Activated CD4-positive, alpha-beta T cell treated with anti-CD3 and anti-CD28 coated beads, Interleukin-2, amount 50 U/mL, for 24 hours (primary cell): ENCODE results near the gene POU2F3.

Source experiments
- DNase-seq, 2 donors: peaks; one replicate each; pipeline ENCODE4 v3.0.0-alpha.2; 2020; ENCODE audit warnings: low read depth in 1 of 2, low spot score in 1 of 2

Gene POU2F3

DNA sequence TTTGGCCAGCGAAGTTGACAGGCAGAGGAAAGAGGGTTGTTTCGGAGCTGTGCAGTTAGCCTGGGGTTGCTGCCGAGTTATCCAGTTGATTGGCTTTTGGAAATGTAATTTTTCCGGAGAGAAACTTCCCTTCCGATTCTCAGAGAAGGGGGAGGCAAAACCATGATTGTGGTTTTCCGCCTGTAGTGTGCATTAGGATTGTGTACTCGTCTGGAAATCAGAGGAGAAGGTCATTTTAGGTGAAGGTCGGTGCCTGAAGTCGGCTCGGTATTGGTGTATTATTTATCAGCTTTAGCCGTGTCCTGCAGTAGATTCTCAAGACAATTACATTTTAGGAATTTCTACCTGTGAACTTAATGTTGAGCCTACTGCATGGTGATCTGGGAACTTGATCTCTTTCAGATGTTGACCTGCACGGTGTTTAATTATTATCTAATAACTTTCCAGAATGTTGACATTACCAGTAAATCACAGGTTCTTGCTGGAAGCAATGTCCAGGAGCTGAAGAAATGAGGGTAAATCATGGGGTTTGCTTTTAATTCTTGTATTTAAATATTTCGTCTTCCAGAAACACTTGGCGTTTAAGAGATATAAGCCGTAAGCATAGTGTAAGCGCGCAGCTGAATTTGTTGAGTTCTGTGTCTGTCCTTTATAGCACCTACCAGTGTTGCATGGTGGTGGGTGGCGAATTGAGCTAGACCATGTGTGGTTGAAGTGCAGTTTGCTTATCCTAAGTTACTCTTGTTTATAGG, 97.6 kb downstream of the POU2F3 start:
- no peak for DNase-seq

DNA sequence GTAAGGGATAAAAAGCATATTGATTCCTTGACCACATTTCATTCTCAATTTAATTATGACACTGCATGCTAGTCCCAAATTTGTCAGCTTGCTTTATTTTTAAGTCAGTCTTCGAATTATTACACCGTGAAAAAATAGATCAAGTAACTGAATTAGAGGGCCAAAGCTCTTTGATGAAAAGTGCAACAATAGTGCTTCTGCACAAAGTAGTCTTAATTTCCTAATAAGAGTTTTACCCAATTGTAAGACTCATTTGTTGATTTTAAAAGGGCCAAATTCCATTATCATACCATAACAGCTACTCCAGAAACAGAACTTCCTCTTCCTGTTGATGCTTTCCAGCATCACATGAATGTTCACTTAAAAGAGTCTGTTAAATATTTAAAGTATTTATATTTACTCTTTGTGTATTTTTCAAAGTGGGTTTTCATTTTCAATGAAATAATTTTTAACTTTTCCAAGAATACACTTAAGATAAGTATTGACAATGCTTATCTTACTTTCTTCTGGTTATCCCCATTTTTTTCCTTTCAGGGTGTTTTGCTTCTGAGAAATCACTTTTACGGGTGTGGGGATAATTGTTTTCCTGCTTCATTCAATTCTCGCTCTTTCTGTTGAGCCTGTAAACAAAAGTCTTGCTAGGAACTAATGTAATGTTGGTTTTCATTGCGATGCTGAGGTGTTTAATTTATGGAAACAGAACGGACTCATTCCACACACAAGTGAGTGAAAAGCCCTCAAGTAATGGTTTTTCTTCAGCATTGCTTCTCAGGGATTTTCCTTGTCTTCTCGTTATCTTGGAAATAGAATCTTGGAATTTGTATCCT, 98.4 kb downstream of the POU2F3 start:
- no peak for DNase-seq

DNA sequence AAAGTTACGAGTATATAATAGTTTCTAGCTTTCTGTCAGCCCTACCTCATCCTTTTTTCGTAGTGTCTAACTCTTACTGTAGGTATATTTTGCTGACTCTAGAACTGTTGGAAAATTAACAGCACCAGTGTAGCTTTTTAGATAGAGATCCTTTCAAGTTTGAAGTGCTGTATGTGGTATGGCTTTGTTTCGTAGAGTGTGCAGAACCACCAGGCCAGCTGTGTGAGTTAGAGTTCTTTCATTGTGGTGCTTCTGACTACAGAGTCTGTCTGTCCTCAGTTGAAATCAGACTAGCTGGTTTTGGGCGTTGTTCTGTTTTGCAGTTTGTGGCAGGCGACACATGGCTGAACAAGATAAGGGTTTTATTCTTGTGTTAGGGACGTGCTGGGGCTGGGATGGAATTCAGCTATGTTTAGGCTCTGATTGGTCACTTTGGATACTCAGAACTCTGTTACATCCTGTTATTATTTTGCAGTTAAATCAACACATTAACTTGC, 99.5 kb downstream of the POU2F3 start:
- no peak for DNase-seq

GRCh38 chr11:120340529-120340928, 100.6 kb downstream of the POU2F3 start:
- DNase-seq, result no peak

- DNase-seq, result no peak
Observed at GRCh38 chr11:120342226-120342625, 102.3 kb downstream of the POU2F3 start.

DNA sequence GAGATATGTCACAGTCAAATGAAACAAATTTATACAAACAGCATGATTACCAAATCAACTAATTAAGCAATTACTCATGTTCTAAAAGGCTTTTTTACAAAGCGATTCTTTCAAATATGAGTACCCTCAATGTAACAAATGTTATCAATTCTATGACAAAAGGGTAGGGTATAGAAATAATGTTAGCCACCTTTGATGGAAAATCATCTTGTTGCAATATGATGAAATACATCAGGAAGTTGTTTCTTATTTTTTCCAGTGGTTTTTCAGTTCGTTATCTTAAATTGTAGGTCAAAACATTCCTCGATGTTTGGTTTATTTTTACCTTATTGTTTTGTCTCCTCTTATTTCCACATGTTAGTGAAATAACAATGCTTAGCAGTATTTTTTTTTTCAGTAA, 102.7 kb downstream of the POU2F3 start:
- DNase-seq, result no peak

DNA sequence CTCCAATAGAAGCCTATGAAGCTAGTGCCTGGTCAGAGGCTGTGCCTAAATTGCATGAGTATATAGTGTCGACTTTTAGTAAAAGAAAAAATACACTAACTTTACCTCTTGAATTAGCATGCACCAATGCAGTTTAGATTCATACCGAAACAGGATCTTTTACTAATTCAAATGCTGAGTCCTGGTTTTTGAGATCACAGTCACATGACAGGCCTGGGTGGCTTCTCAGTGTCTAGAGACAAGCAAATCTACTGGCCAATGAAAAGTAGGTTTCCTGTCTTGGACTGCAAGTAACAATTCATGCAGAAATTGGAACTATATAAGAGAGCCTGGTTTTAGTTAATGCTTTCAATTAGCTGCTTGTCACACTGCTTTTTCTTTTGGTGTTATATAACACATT, 103.5 kb downstream of the POU2F3 start:
- no peak for DNase-seq

- DNase-seq, result peak in 1 of 2 donors; percentile 48
Observed at GRCh38 chr11:120344302-120345004, 104.5 kb downstream of the POU2F3 start.

DNA sequence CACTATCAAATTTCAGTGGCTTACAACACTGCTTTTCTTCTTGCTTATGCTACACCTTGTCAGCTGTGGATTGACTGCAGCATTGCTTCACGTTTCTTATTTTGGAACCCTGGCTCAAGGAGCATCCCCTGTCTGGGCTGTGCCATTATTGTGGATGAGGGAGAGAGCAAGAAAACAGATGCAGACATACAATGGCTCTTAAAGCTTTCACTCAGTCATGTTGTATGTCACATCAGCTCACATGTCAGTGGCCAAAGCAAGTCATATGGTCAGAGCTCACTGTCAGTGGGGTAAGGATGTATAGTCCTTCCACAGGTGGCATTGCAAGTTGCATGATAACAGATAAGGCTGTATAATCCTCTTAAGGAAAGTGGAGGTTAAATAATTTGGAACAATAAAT, 106.3 kb downstream of the POU2F3 start:
- no peak for DNase-seq

GRCh38 chr11:120350637-120351036, 110.7 kb downstream of the POU2F3 start:
- no peak for DNase-seq

GRCh38 chr11:120352405-120352804, 112.5 kb downstream of the POU2F3 start:
- DNase-seq, result no peak

DNA sequence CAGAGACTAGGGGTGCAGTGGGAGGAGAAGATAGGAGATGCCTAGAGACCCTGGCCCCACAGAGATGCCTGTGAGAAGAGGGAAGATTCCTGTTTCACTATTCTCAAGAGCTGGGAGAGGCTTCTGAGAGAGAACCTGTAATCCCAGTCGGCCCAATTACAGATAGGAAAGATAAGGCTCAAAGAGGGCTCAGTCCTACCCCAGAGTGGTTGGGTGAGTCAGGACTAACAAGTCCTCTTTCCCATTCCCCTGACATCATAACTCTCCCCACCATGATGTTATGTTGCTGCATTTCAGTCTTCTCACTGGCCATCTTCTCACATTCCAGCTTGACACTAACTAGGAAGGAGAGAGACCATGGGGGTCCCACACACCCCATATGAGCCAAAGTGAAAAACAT, 114.1 kb downstream of the POU2F3 start:
- no peak for DNase-seq

GRCh38 chr11:120354779-120355178, 114.8 kb downstream of the POU2F3 start:
- no peak for DNase-seq

- no peak for DNase-seq
Observed at GRCh38 chr11:120357620-120358019, 117.7 kb downstream of the POU2F3 start.

DNA sequence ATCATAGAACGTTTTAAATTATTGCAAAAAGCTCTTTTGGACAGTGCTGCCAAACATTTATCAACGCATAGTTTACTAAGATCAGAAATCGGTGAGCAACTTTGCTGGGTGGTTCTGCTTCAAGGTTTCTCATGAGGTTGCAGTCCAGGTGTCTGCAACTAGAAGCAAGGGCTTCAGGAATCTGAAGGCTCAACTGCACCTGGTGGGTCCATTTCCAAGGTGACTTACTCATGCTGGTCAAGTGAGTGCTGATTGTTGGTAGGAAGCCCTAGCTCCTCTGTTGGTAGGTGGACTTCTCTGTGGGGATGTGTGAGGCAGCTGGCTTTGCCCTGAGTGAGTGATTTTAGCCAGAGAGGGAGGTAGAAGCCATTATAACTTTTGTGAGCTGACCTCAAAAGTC, 118.8 kb downstream of the POU2F3 start:
- no peak for DNase-seq

DNA sequence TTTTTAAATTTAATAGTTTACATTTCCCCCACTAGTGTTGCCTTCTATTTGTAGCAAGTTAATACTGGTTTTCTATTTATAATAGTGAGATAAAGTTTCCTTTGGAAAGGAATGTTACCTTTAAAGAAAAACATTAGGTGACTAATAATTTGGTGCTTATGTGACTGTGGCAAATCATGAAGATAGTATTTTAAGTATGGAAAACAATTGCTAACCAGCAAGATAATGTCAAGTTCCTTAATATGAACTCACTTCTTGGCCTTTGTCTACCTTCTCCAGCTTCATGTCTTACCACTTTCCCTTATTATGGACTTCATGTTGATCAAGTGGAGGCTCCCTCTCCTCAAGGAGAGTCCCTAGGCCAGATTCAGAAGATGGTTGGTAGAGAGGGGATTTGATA, 123.5 kb downstream of the POU2F3 start:
- no peak for DNase-seq

GRCh38 chr11:120365512-120365911, 125.6 kb downstream of the POU2F3 start:
- DNase-seq, result no peak
